Progenitor cell of endocrine pancreas (in vitro differentiated cells): ENCODE measurements around the gene MUC20. TPM values are rescaled to one million over a fixed set of nuclear protein-coding genes. Genes with fewer than 3 reads are reported as not detected.
A peak's percentile ranks its signal among the peaks of the same experiment; 100 is the strongest.

ENCODE experiments used
- DNase-seq: peaks from one replicate; pipeline ENCODE4 v3.0.0; 2021; ENCODE audit warnings: low spot score; ENCODE audit not compliant: unreplicated experiment
- H3K27ac Mint-ChIP-seq: 2 replicates; pipeline ENCODE4 v1.8.0; 2021; ENCODE audit warnings: mild to moderate bottlenecking, moderate library complexity, mixed read lengths
- H3K27me3 Mint-ChIP-seq: 2 replicates; pipeline ENCODE4 v1.8.0; 2021; ENCODE audit warnings: mixed read lengths
- H3K36me3 Mint-ChIP-seq: 2 replicates; pipeline ENCODE4 v1.8.0; 2022; ENCODE audit warnings: mixed read lengths; ENCODE audit not compliant: insufficient read depth
- H3K4me1 Mint-ChIP-seq: 2 replicates; pipeline ENCODE4 v1.8.0; 2021; ENCODE audit warnings: low read depth, mixed read lengths
- H3K4me3 Mint-ChIP-seq: 2 replicates; pipeline ENCODE4 v1.8.0; 2021; ENCODE audit warnings: low read depth, mild to moderate bottlenecking, moderate library complexity, mixed read lengths
- H3K9me3 Mint-ChIP-seq: 2 replicates; pipeline ENCODE4 v1.8.0; 2021; ENCODE audit warnings: low read depth, mixed read lengths
- total RNA-seq: library from RNA; stranded (reverse); gene quantifications from 2 replicates; pipeline ENCODE4 v1.2.1, GENCODE V29; 2021
- TF ChIP-seq, protein P1 (sequence below): fragments of 200-600 bp; sonication (generic); IDR thresholded peaks from one replicate; pipeline ENCODE4 v1.5.0; 2021; ENCODE audit warnings: antibody characterized with exemption, mild to moderate bottlenecking; ENCODE audit not compliant: unreplicated experiment

Gene MUC20
- total RNA-seq, 1 donor from 2014 or later, result 4.5 TPM

DNA sequence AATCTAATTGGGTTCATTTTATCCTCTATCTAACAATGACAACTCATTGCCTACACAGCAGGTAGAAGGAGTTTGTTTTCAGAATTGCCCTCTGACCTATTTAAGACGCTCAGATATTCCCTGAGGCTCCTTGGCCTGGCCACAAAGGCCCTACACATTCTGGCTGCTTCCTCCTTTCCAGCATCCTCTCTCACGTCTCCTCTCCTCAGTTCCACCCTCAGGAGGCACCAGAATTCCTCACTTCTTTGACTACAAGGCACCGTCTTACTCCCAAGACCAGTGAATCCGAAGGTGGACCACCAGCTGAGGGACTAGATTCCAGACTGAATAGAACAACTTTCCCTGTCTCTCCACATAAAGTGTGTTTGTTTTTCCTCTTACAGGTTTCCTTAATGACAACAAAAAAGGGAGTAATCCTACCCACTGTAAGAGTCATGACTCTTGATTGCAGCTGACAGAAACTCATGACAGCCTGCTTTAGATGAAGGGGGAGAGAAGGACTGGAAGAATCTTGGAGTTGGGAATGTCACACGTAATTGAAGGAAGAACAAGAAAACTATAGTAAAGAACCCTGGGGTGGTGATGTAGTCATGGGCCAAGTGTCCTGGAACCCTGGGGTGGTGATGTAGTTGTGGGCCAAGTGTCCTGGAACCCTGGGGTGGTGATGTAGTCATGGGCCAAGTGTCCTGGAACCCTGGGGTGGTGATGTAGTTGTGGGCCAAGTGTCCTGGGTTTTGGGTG lies 22.0 kb upstream of the MUC20 start:
- Mint-ChIP-seq H3K4me3 (no peak overlapping the region), H3K36me3 (peaks cover 17% of the 10 kb centered on the region), H3K9me3 (no peaks in the 10 kb centered on the region), H3K27me3 (no peaks in the 10 kb centered on the region), H3K27ac (no peak overlapping the region), H3K4me1 (peaks cover 6% of the 10 kb centered on the region)
- TF ChIP-seq, protein P1, sequence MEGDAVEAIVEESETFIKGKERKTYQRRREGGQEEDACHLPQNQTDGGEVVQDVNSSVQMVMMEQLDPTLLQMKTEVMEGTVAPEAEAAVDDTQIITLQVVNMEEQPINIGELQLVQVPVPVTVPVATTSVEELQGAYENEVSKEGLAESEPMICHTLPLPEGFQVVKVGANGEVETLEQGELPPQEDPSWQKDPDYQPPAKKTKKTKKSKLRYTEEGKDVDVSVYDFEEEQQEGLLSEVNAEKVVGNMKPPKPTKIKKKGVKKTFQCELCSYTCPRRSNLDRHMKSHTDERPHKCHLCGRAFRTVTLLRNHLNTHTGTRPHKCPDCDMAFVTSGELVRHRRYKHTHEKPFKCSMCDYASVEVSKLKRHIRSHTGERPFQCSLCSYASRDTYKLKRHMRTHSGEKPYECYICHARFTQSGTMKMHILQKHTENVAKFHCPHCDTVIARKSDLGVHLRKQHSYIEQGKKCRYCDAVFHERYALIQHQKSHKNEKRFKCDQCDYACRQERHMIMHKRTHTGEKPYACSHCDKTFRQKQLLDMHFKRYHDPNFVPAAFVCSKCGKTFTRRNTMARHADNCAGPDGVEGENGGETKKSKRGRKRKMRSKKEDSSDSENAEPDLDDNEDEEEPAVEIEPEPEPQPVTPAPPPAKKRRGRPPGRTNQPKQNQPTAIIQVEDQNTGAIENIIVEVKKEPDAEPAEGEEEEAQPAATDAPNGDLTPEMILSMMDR, result no peak
- no peak for DNase-seq

DNA sequence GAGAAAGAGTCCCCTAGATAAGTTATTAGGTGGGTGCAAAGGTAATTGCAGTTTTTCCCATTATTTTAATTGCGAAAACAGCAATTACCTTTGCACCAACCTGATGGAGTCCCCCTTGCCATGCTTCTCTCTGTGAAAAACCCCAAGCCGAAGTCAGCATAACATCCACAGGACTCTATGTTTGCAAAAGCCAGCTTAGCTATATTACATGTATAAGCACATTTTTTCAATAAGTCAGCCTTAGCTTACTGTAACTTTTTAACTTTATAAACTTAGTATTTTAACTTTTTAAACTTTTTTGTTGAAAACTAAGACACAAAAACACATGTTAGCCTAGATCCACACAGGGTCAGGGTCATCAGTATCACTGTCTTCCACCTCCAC lies 21.4 kb upstream of the MUC20 start:
- Mint-ChIP-seq H3K9me3 (no peaks in the 10 kb centered on the region), H3K27me3 (peaks cover 1% of the 10 kb centered on the region)
- DNase-seq, result no peak

DNA sequence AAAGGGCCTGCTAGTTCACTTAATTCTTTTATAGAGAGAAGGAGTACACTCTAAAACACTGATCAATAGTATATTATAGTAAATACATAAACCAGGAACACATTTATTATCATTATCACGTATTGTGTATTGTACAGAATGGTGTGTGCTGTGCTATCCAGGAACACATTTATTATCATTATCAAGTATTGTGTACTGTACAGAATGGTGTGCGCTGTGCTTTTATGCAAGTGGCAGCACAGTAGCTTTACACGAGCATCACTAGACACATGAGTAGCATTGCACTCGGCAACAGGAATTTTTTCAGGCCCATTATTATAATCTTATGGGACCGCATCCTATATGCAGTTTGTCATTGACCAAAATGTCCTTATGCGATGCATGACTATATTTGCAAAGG lies 20.9 kb upstream of the MUC20 start:
- peaks cover 15% of the 10 kb centered on the region for H3K36me3 Mint-ChIP-seq
- peaks cover 6% of the 10 kb centered on the region for H3K4me1 Mint-ChIP-seq
- no peaks in the 10 kb centered on the region for H3K9me3 Mint-ChIP-seq
- H3K27me3 Mint-ChIP-seq, result peaks cover 5% of the 10 kb centered on the region
- TF ChIP-seq, protein P1, result no peak
- H3K27ac Mint-ChIP-seq, result no peak overlapping the region
- DNase-seq, result no peak
- no peak overlapping the region for H3K4me3 Mint-ChIP-seq

More for the DNA sequence above, 21.4 kb upstream of the MUC20 start:
- Mint-ChIP-seq H3K27ac (no peak overlapping the region), H3K4me1 (peaks cover 6% of the 10 kb centered on the region), H3K4me3 (no peak overlapping the region), H3K36me3 (peaks cover 15% of the 10 kb centered on the region)
- TF ChIP-seq, protein P1, result no peak

DNA sequence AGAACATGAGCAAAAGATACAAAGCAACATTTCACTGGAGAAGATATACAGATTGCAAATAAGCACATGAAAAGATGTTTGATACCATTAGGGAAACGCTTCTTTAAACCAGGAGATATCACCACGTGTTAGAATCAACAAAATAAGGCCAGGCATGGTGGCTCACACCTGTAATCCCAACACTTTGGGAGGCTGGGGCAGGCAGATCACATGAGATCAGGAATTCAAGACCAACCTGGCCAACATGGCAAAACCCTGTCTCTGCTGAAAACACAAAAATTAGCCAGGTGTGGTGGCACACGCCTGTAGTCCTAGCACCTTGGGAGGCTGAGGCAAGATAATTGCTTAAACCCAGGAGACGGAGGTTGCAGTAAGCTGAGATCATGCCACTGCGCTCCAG lies 20.5 kb upstream of the MUC20 start:
- Mint-ChIP-seq H3K27me3 (peaks cover 5% of the 10 kb centered on the region), H3K27ac (no peak overlapping the region), H3K9me3 (no peaks in the 10 kb centered on the region), H3K36me3 (peaks cover 13% of the 10 kb centered on the region), H3K4me1 (peaks cover 6% of the 10 kb centered on the region), H3K4me3 (no peak overlapping the region)
- TF ChIP-seq, protein P1, result no peak
- DNase-seq, result no peak

DNA sequence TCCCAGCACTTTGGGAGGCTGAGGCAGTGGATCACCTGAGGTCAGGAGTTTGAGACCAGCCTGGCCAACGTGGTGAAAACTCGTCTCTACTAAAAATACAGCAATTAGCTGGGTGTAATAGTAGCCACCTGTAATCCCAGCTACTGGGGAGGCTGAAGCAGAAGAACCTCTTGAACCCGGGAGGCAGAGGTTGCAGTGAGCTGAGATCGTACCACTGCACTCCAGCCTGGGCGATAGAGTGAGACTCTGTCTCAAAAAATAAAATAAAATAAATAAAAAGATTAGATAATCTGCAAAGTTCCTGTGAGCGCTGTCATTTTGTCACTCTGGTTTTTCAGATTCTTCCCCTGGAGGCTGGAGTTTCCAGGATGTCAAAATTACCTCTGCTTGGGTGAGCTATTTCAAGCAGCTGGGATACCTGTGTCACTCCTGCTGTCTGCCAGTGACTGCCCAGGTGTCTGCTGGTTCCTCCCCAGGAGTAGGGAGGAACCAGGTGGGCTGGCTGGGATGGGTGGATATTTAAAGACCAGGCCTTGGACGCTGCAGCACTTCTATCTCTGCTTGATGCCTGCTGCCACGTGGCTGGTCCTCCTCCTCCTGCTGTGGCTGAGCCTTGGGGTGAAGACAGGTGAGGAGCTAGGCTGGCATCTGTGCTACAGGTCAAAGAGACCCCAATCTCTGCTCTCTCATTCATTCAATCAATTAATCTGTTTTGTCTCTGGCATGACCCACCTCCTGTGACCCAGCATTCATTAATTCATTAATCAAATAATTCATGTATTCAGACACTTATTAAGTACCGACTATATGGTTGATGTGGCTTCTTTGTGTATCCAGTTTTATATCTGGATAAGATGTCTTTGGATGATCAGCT lies 19.5 kb upstream of the MUC20 start:
- peak overlapping the region; percentile 42 for H3K27ac Mint-ChIP-seq
- H3K4me3 Mint-ChIP-seq, result no peak overlapping the region
- H3K27me3 Mint-ChIP-seq, result peaks cover 5% of the 10 kb centered on the region
- no peaks in the 10 kb centered on the region for H3K9me3 Mint-ChIP-seq
- DNase-seq, result no peak
- TF ChIP-seq, protein P1, result no peak
- peaks cover 11% of the 10 kb centered on the region for H3K4me1 Mint-ChIP-seq
- peaks cover 9% of the 10 kb centered on the region for H3K36me3 Mint-ChIP-seq
